NCI-H1436 (cell line): ENCODE data around the gene CALML6.
A peak's percentile ranks its signal among the peaks of the same experiment; 100 is the strongest.
"Not testable (repeated sequence)": the region's sequence is repeated elsewhere in the genome, so short reads cannot be mapped to it uniquely, and the experiment has no call there.

Source experiments
- DNase-seq: peaks from one replicate; lab custom pipeline; 2025; lab: John Stamatoyannopoulos, UW

CALML6 gene

GRCh38 chr1:1914971-1915692 is at the start of gene CALML6:
Gene CALML6 (plus strand): TSS chr1:1915260. CDS start chr1:1915281, 21 bp downstream.
- no peak for DNase-seq

- no peak for DNase-seq
Observed at GRCh38 chr1:1867164-1867563, 47.9 kb upstream of the CALML6 start.

- DNase-seq, result no peak
Observed at GRCh38 chr1:1869469-1869868, 45.6 kb upstream of the CALML6 start.

GRCh38 chr1:1872329-1872994 is 42.6 kb upstream of the CALML6 start:
- no peak for DNase-seq

- DNase-seq, result no peak
Observed at GRCh38 chr1:1873186-1873585, 41.9 kb upstream of the CALML6 start.

- DNase-seq, result no peak
Observed at GRCh38 chr1:1874901-1875300, 40.2 kb upstream of the CALML6 start.

- DNase-seq, result no peak
Observed at GRCh38 chr1:1875932-1876331, 39.1 kb upstream of the CALML6 start.

- DNase-seq, result no peak
Observed at GRCh38 chr1:1876335-1876930, 38.6 kb upstream of the CALML6 start.

- DNase-seq, result no peak
Observed at GRCh38 chr1:1877865-1878436, 37.1 kb upstream of the CALML6 start.

GRCh38 chr1:1879942-1880341 is 35.1 kb upstream of the CALML6 start:
- DNase-seq, result no peak

GRCh38 chr1:1880617-1881312 is 34.3 kb upstream of the CALML6 start:
- DNase-seq, result no peak

- DNase-seq, result no peak
Observed at GRCh38 chr1:1881727-1882126, 33.3 kb upstream of the CALML6 start.

- no peak for DNase-seq
Observed at GRCh38 chr1:1883092-1883873, 31.8 kb upstream of the CALML6 start.

GRCh38 chr1:1883890-1884289 is 31.2 kb upstream of the CALML6 start:
- not testable (repeated sequence) for DNase-seq

GRCh38 chr1:1889090-1889750 is 25.8 kb upstream of the CALML6 start:
- no peak for DNase-seq

GRCh38 chr1:1889847-1890505 is 25.1 kb upstream of the CALML6 start:
- no peak for DNase-seq

GRCh38 chr1:1890506-1891348 is 24.3 kb upstream of the CALML6 start, which contains the start of gene GNB1:
Gene GNB1 (minus strand): TSS chr1:1891087. CDS start chr1:1825453, 65,634 bp downstream.
- DNase-seq, result peak; percentile 82

- DNase-seq, result peak; percentile 80
Observed at GRCh38 chr1:1891349-1892078, 23.5 kb upstream of the CALML6 start.
